Measurements from ENCODE around the gene TTLL9.
"Not testable (repeated sequence)": the region's sequence is repeated elsewhere in the genome, so short reads cannot be mapped to it uniquely, and the experiment has no call there.

Gene TTLL9

GRCh38 chr20:31917962-31918412, 47.6 kb downstream of the TTLL9 start:
- DNase-seq (ENCODE audit: low read depth in 2 of 2): not testable (repeated sequence)

GRCh38 chr20:31918466-31919105, 48.2 kb downstream of the TTLL9 start:
- no peak for DNase-seq (ENCODE audit: low read depth in 2 of 2)

GRCh38 chr20:31919410-31920155, 49.1 kb downstream of the TTLL9 start:
- no peak for DNase-seq (ENCODE audit: low read depth in 2 of 2)

- DNase-seq (ENCODE audit: low read depth in 2 of 2): no peak
Observed at GRCh38 chr20:31920275-31920855, 49.9 kb downstream of the TTLL9 start.

- DNase-seq (ENCODE audit: low read depth in 2 of 2): not testable (repeated sequence)
Observed at GRCh38 chr20:31921480-31921879, 51.0 kb downstream of the TTLL9 start.

- DNase-seq (ENCODE audit: low read depth in 2 of 2): no peak
Observed at GRCh38 chr20:31922181-31922580, 51.7 kb downstream of the TTLL9 start.

GRCh38 chr20:31922588-31922987, 52.2 kb downstream of the TTLL9 start:
- DNase-seq (ENCODE audit: low read depth in 2 of 2): no peak

- no peak for DNase-seq (ENCODE audit: low read depth in 2 of 2)
Observed at GRCh38 chr20:31923388-31924331, 53.2 kb downstream of the TTLL9 start.

GRCh38 chr20:31924561-31924960, 54.1 kb downstream of the TTLL9 start:
- DNase-seq (ENCODE audit: low read depth in 2 of 2): no peak

- no peak for DNase-seq (ENCODE audit: low read depth in 2 of 2)
Observed at GRCh38 chr20:31925631-31926030, 55.2 kb downstream of the TTLL9 start.

- DNase-seq (ENCODE audit: low read depth in 2 of 2): no peak
Observed at GRCh38 chr20:31926493-31926892, 56.1 kb downstream of the TTLL9 start.

- no peak for DNase-seq (ENCODE audit: low read depth in 2 of 2)
Observed at GRCh38 chr20:31927627-31928159, 57.3 kb downstream of the TTLL9 start.

GRCh38 chr20:31929631-31930030, 59.2 kb downstream of the TTLL9 start:
- DNase-seq (ENCODE audit: low read depth in 2 of 2): not testable (repeated sequence)

GRCh38 chr20:31930779-31931178, 60.3 kb downstream of the TTLL9 start:
- no peak for DNase-seq (ENCODE audit: low read depth in 2 of 2)

GRCh38 chr20:31933698-31934097, 63.3 kb downstream of the TTLL9 start:
- DNase-seq (ENCODE audit: low read depth in 2 of 2): no peak

GRCh38 chr20:31934491-31934890, 64.1 kb downstream of the TTLL9 start:
- no peak for DNase-seq (ENCODE audit: low read depth in 2 of 2)

GRCh38 chr20:31934968-31935764, 64.7 kb downstream of the TTLL9 start:
- DNase-seq (ENCODE audit: low read depth in 2 of 2): no peak

- no peak for DNase-seq (ENCODE audit: low read depth in 2 of 2)
Observed at GRCh38 chr20:31936420-31936819, 66.0 kb downstream of the TTLL9 start.

- no peak for DNase-seq (ENCODE audit: low read depth in 2 of 2)
Observed at GRCh38 chr20:31937820-31938219, 67.4 kb downstream of the TTLL9 start.

GRCh38 chr20:31939661-31940060, 69.2 kb downstream of the TTLL9 start:
- no peak for DNase-seq (ENCODE audit: low read depth in 2 of 2)

- no peak for DNase-seq (ENCODE audit: low read depth in 2 of 2)
Observed at GRCh38 chr20:31943052-31943471, 72.6 kb downstream of the TTLL9 start.
